Liver (tissue), 9 donors: ENCODE results near the gene NRG3. TPM values are rescaled to one million over a fixed set of nuclear protein-coding genes. Genes with fewer than 3 reads are reported as not detected.

Experiments used
- DNase-seq: peaks from one replicate; pipeline ENCODE4 v3.0.0-alpha.2; 2017; ENCODE audit warnings: low spot score
- H3K27ac ChIP-seq, 2 donors: one replicate each; pipeline ENCODE4 v1.7.0; 2013; ENCODE audit warnings: inconsistent platforms in 2 of 2, low read length in 2 of 2, control low read depth in 1 of 2, low read depth in 1 of 2, mild to moderate bottlenecking in 1 of 2
- H3K27me3 ChIP-seq, 4 donors: one replicate each; pipeline versions ENCODE4 v1.6.1 to v1.7.0; 2013; ENCODE audit warnings: low read length in 3 of 4, inconsistent platforms in 1 of 4, mild to moderate bottlenecking in 1 of 4, moderate library complexity in 1 of 4; ENCODE audit not compliant: control insufficient read depth in 4 of 4, insufficient read depth in 4 of 4
- H3K36me3 ChIP-seq, 4 donors: one replicate each; pipeline versions ENCODE4 v1.6.1 to v1.7.0; 2013; ENCODE audit warnings: low read length in 3 of 4, mild to moderate bottlenecking in 3 of 4, low read depth in 1 of 4, moderate library complexity in 1 of 4; ENCODE audit not compliant: control insufficient read depth in 4 of 4, insufficient read depth in 3 of 4
- H3K4me1 ChIP-seq, 4 donors: one replicate each; pipeline versions ENCODE4 v1.6.1 to v1.7.0; 2013; ENCODE audit warnings: low read length in 3 of 4, mild to moderate bottlenecking in 3 of 4, moderate library complexity in 1 of 4; ENCODE audit not compliant: control insufficient read depth in 4 of 4, insufficient read depth in 4 of 4
- H3K4me3 ChIP-seq, 3 donors: one replicate each; pipeline versions ENCODE4 v1.6.1 to v1.7.0; 2013; ENCODE audit warnings: low read length in 3 of 3, control low read depth in 1 of 3, low read depth in 1 of 3, mild to moderate bottlenecking in 1 of 3
- H3K9ac ChIP-seq, 2 donors: one replicate each; pipeline ENCODE4 v1.7.0; 2013; ENCODE audit warnings: low read length in 2 of 2, mild to moderate bottlenecking in 2 of 2, moderate library complexity in 2 of 2, control low read depth in 1 of 2, low read depth in 1 of 2
- H3K9me3 ChIP-seq, 4 donors: one replicate each; pipeline versions ENCODE4 v1.6.1 to v1.7.0; 2013; ENCODE audit warnings: low read length in 3 of 4; ENCODE audit not compliant: control insufficient read depth in 4 of 4
- ATF3 ChIP-seq: IDR thresholded peaks from 2 replicates; pipeline ENCODE4 v1.6.1; 2016; ENCODE audit warnings: antibody characterized with exemption
- EGR1 ChIP-seq, 2 donors: IDR thresholded peaks; 2 replicates each; pipeline ENCODE4 v1.6.1; 2016 to 2018; ENCODE audit warnings: antibody characterized with exemption in 2 of 2, low read depth in 2 of 2
- FOXA1 ChIP-seq: IDR thresholded peaks from 2 replicates; pipeline ENCODE4 v1.6.1; 2016; ENCODE audit warnings: antibody characterized with exemption
- FOXA2 ChIP-seq: IDR thresholded peaks from 2 replicates; pipeline ENCODE4 v1.6.1; 2016; ENCODE audit warnings: antibody characterized with exemption
- HNF4A ChIP-seq, 2 donors: conservative IDR thresholded peaks; 2 replicates each; pipeline ENCODE4 v1.6.1; 2016; ENCODE audit warnings: antibody characterized with exemption in 2 of 2, mild to moderate bottlenecking in 2 of 2
- HNF4G ChIP-seq: IDR thresholded peaks from 2 replicates; pipeline ENCODE4 v1.6.1; 2016; ENCODE audit warnings: antibody characterized with exemption
- JUND ChIP-seq, 2 donors: IDR thresholded peaks; 2 replicates each; pipeline ENCODE4 v1.6.1; 2016; ENCODE audit warnings: antibody characterized with exemption in 2 of 2
- MAX ChIP-seq: IDR thresholded peaks from 2 replicates; pipeline ENCODE4 v1.6.1; 2016; ENCODE audit warnings: antibody characterized with exemption
- NR2F2 ChIP-seq: IDR thresholded peaks from 2 replicates; pipeline ENCODE4 v1.6.1; 2016; ENCODE audit warnings: antibody characterized with exemption
- RAD21 ChIP-seq, 2 donors: IDR thresholded peaks; 2 replicates each; pipeline ENCODE4 v1.6.1; 2016; ENCODE audit warnings: antibody characterized with exemption in 2 of 2, mild to moderate bottlenecking in 2 of 2
- REST ChIP-seq: IDR thresholded peaks from 2 replicates; pipeline ENCODE4 v1.6.1; 2016; ENCODE audit warnings: antibody characterized with exemption, mild to moderate bottlenecking
- RXRA ChIP-seq, 2 donors: IDR thresholded peaks; 2 replicates each; pipeline ENCODE4 v1.6.1; 2017 to 2018; ENCODE audit warnings: antibody characterized with exemption in 2 of 2, mild to moderate bottlenecking in 1 of 2
- SP1 ChIP-seq: IDR thresholded peaks from 2 replicates; pipeline ENCODE4 v1.6.1; 2018; ENCODE audit warnings: antibody characterized with exemption, mild to moderate bottlenecking
- TAF1 ChIP-seq: conservative IDR thresholded peaks from 2 replicates; pipeline ENCODE4 v1.6.1; 2016; ENCODE audit warnings: antibody characterized with exemption, mild to moderate bottlenecking
- YY1 ChIP-seq: IDR thresholded peaks from 2 replicates; pipeline ENCODE4 v1.6.1; 2016; ENCODE audit warnings: antibody characterized with exemption, mild to moderate bottlenecking
- ZBTB33 ChIP-seq: IDR thresholded peaks from 2 replicates; pipeline ENCODE4 v1.6.1; 2016; ENCODE audit warnings: antibody characterized with exemption
- WGBS: extraction: QIAGEN DNeasy Blood & Tissue Kit; methylation state at CpG from one replicate; pipeline ENCODE4 v1.1.7; 2013; 5-methylcytosine and 5-hydroxymethylcytosine counted together
- polyA plus RNA-seq, 2 donors: library from polyadenylated mRNA; stranded (reverse) in 1 of 2; unstranded in 1 of 2; fragments of 200-250 nt in 1 of 2; fragments of >200 nt in 1 of 2; fragmentation: Nextera tagmentation in 1 of 2; extraction: Ambion mirVana in 1 of 2; gene quantifications; one replicate each; pipeline versions ENCODE4 v1.2.1 to v1.2.3, GENCODE V29; 2013 to 2015
- total RNA-seq, 2 donors: library from RNA; depleted of rRNA; stranded (reverse); fragments of >200 nt; gene quantifications; one replicate each; pipeline ENCODE4 v1.2.3, GENCODE V29; 2014
- donor health status: healthy.
- donor health status: healthy.
- donor health status: healthy.
- donor health status: healthy.
- donor health status: healthy.

NRG3 gene
- total and polyA plus RNA-seq, 4 donors: 0.24 to 3.7 (median 0.38) TPM

- 87% methylated on average over 4 of the region's 4 CpGs for WGBS
These were observed 353.7 kb downstream of the NRG3 start for GRCh38 chr10:82228701-82229100.

DNA sequence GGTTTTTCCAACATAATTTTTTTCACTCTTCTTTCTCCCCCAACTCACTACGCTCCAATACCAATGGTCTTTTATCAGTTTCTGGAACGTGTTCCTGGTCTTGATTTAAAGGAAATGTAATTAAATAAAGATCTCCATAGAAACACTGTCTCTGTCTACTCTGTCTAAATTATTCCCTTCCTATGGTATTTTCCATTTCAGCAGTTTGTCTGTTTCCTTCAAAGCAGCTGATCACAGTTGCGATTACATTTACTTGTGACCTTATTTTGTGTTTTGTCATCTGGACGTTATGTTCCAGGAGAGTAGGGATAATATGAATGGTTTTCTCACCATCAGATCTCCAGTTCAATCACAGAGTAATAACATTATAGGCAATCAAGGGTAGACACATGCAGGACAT is 359.2 kb downstream of the NRG3 start:
- TF ChIP-seq HNF4G (no peak), FOXA1 (no peak), ZBTB33 (no peak), RAD21 (IDR thresholded peaks at IDR 0.05) (no peak), HNF4A (conservative IDR thresholded peaks at IDR 0.05) (no peak), ATF3 (no peak), REST (no peak), SP1 (no peak), MAX (no peak), TAF1 (no peak), EGR1 (IDR thresholded peaks at IDR 0.05; ENCODE audit: low read depth in 2 of 2) (no peak), JUND (IDR thresholded peaks at IDR 0.05) (no peak)
- no peaks in the 10 kb centered on the region for H3K36me3 ChIP-seq
- H3K4me1 ChIP-seq: no peaks in the 10 kb centered on the region
- DNase-seq: no peak
- H3K9me3 ChIP-seq: no peaks in the 10 kb centered on the region
- no peak overlapping the region for H3K27ac ChIP-seq
- H3K27me3 ChIP-seq: no peaks in the 10 kb centered on the region
- H3K9ac ChIP-seq: no peak overlapping the region
- no peak overlapping the region for H3K4me3 ChIP-seq
- 80% methylated on average over 4 of the region's 4 CpGs for WGBS

More at GRCh38 chr10:82228701-82229100, 353.7 kb downstream of the NRG3 start:
- Histone ChIP-seq H3K9ac (no peak overlapping the region), H3K27me3 (no peaks in the 10 kb centered on the region), H3K9me3 (peaks cover 0 to 2% (median 0%) of the 10 kb centered on the region in 4 donors), H3K4me3 (no peak overlapping the region), H3K27ac (no peak overlapping the region), H3K4me1 (no peaks in the 10 kb centered on the region), H3K36me3 (no peaks in the 10 kb centered on the region)
- no peak for TF ChIP-seq NR2F2
- TF ChIP-seq ZBTB33: no peak
- TF ChIP-seq EGR1 (IDR thresholded peaks at IDR 0.05; ENCODE audit: low read depth in 2 of 2): no peak
- TF ChIP-seq MAX: no peak
- no peak for TF ChIP-seq FOXA2
- no peak for TF ChIP-seq RXRA (IDR thresholded peaks at IDR 0.05)
- TF ChIP-seq YY1: no peak
- TF ChIP-seq FOXA1: no peak
- TF ChIP-seq RAD21 (IDR thresholded peaks at IDR 0.05): no peak
- no peak for DNase-seq
